IMR-90 (cell line): ENCODE results near the gene SLC6A9. TPM values are rescaled to one million over a fixed set of nuclear protein-coding genes. Genes with fewer than 3 reads are reported as not detected.

Experiments used
- ATAC-seq: fragments of 200-7000 bp; cut with Tn5 transposase; 2 replicates; pipeline ENCODE4 v1.9.1; 2020; ENCODE audit warnings: low read depth, mild to moderate bottlenecking, moderate library complexity
- BruUV-seq: library from RNA; stranded (reverse); fragments of 400-500 nt; replicated peaks from 2 replicates; lab custom pipeline; 2021; lab: Mats Ljungman, UMichigan
- CTCF ChIA-PET: fragments of 300-600 bp; formaldehyde crosslinking; extraction: SDS; loops from one replicate; lab custom pipeline; 2021; ENCODE audit warnings: antibody characterized with exemption; lab: Yijun Ruan, JAX
- POLR2A ChIA-PET: fragments of 300-600 bp; sonication (Branson Sonifier 250); formaldehyde crosslinking; loops from one replicate; lab custom pipeline; 2022; ENCODE audit warnings: antibody characterized with exemption; ENCODE audit not compliant: unreplicated experiment; lab: Charles Lee
- DNase-seq: peaks from one replicate; pipeline ENCODE4 v3.0.0; 2013
- H2AFZ ChIP-seq: replicated peaks from 2 replicates; pipeline ENCODE3; 2013; ENCODE audit warnings: low read length, mild to moderate bottlenecking; ENCODE audit not compliant: poor library complexity
- H2AK5ac ChIP-seq: 2 replicates; pipeline ENCODE4 v1.6.1; 2013; ENCODE audit warnings: low read depth, low read length, inconsistent platforms
- H2AK9ac ChIP-seq: replicated peaks from 2 replicates; pipeline ENCODE3; 2013; ENCODE audit warnings: mild to moderate bottlenecking, low read depth, low read length, moderate library complexity; ENCODE audit not compliant: poor library complexity
- H2BK120ac ChIP-seq: 2 replicates; pipeline ENCODE4 v1.6.1; 2013; ENCODE audit warnings: low read depth, low read length, inconsistent platforms
- H2BK15ac ChIP-seq: 3 replicates; pipeline ENCODE4 v1.6.1; 2013; ENCODE audit warnings: low read depth, low read length, inconsistent platforms
- H2BK20ac ChIP-seq: 2 replicates; pipeline ENCODE4 v1.6.1; 2013; ENCODE audit warnings: low read depth, mild to moderate bottlenecking, inconsistent platforms, low read length, moderate library complexity
- H2BK5ac ChIP-seq: 2 replicates; pipeline ENCODE4 v1.6.1; 2013; ENCODE audit warnings: mild to moderate bottlenecking, low read depth, low read length, inconsistent platforms; ENCODE audit not compliant: poor library complexity, severe bottlenecking
- H3K14ac ChIP-seq: replicated peaks from 2 replicates; pipeline ENCODE4 v1.6.1; 2013; ENCODE audit warnings: low read depth, low read length, inconsistent platforms
- H3K18ac ChIP-seq: 2 replicates; pipeline ENCODE4 v1.6.1; 2013; ENCODE audit warnings: low read depth, low read length, control low read depth
- H3K23ac ChIP-seq: 2 replicates; pipeline ENCODE4 v1.6.1; 2013; ENCODE audit warnings: low read depth, low read length, inconsistent platforms
- H3K27ac ChIP-seq: 2 replicates; pipeline ENCODE4 v1.5.1; 2013; ENCODE audit warnings: mild to moderate bottlenecking, control low read depth, low read length; ENCODE audit not compliant: insufficient read depth
- H3K27me3 ChIP-seq: 2 replicates; pipeline ENCODE4 v1.6.1; 2013; ENCODE audit warnings: low read length; ENCODE audit not compliant: control insufficient read depth, insufficient read depth
- H3K36me3 ChIP-seq: 2 replicates; pipeline ENCODE4 v1.6.1; 2013; ENCODE audit warnings: low read length, mixed read lengths; ENCODE audit not compliant: control insufficient read depth, insufficient read depth
- H3K4ac ChIP-seq: 2 replicates; pipeline ENCODE4 v1.6.1; 2013; ENCODE audit warnings: low read depth, low read length, inconsistent platforms
- H3K4me1 ChIP-seq: 2 replicates; pipeline ENCODE4 v1.6.1; 2013; ENCODE audit warnings: low read length, mixed read lengths; ENCODE audit not compliant: control insufficient read depth, insufficient read depth
- H3K4me2 ChIP-seq: 2 replicates; pipeline ENCODE4 v1.6.1; 2013; ENCODE audit warnings: low read depth, mild to moderate bottlenecking, control low read depth, low read length, moderate library complexity
- H3K4me3 ChIP-seq: 2 replicates; pipeline ENCODE4 v1.5.1; 2013; ENCODE audit warnings: low read depth, mild to moderate bottlenecking, control low read depth, low read length, moderate library complexity; ENCODE audit not compliant: insufficient read depth
- H3K56ac ChIP-seq: 2 replicates; pipeline ENCODE4 v1.6.1; 2013; ENCODE audit warnings: low read length, inconsistent platforms; ENCODE audit not compliant: insufficient read depth; ENCODE audit errors: extremely low read depth
- H3K79me1 ChIP-seq, 2 experiments: 2 replicates each; pipeline ENCODE4 v1.6.1; 2013; ENCODE audit warnings: low read length in 2 of 2, inconsistent platforms in 1 of 2, low read depth in 1 of 2
- H3K9ac ChIP-seq: 2 replicates; pipeline ENCODE4 v1.6.1; 2013; ENCODE audit warnings: low read depth, low read length, control low read depth
- H3K9me1 ChIP-seq: 2 replicates; pipeline ENCODE4 v1.6.1; 2013; ENCODE audit warnings: low read length, inconsistent platforms; ENCODE audit not compliant: insufficient read depth
- H3K9me3 ChIP-seq: 2 replicates; pipeline ENCODE4 v1.6.1; 2013; ENCODE audit warnings: low read length; ENCODE audit not compliant: control insufficient read depth, insufficient read depth
- H4K20me1 ChIP-seq: 2 replicates; pipeline ENCODE4 v1.6.1; 2013; ENCODE audit warnings: low read length, inconsistent platforms; ENCODE audit not compliant: insufficient read depth
- H4K5ac ChIP-seq: 2 replicates; pipeline ENCODE4 v1.6.1; 2013; ENCODE audit warnings: mild to moderate bottlenecking, low read depth, low read length, control low read depth
- H4K8ac ChIP-seq, 2 experiments: 2 replicates each; pipeline ENCODE4 v1.6.1; 2013; ENCODE audit warnings: low read depth in 2 of 2, low read length in 2 of 2, control low read depth in 1 of 2, inconsistent platforms in 1 of 2
- H4K91ac ChIP-seq: 2 replicates; pipeline ENCODE4 v1.6.1; 2013; ENCODE audit warnings: low read depth, low read length, inconsistent platforms; ENCODE audit not compliant: insufficient read depth
- BHLHE40 ChIP-seq: fragments of 150-350 bp; IDR thresholded peaks from 2 replicates; pipeline ENCODE4 v1.6.1; 2016; ENCODE audit warnings: mild to moderate bottlenecking, low read depth, low read length
- CHD1 ChIP-seq: IDR thresholded peaks from 2 replicates; pipeline ENCODE4 v1.6.1; 2012; ENCODE audit warnings: low read depth, low read length, improper control_type of control experiment
- FOS ChIP-seq: fragments of 150-350 bp; IDR thresholded peaks from 2 replicates; pipeline ENCODE4 v1.6.1; 2016; ENCODE audit warnings: low read depth, low read length
- MAFK ChIP-seq: IDR thresholded peaks from 2 replicates; pipeline ENCODE4 v1.6.1; 2012; ENCODE audit warnings: low read depth, low read length, improper control_type of control experiment
- MAZ ChIP-seq: IDR thresholded peaks from 2 replicates; pipeline ENCODE4 v1.6.1; 2012; ENCODE audit warnings: low read depth, mild to moderate bottlenecking, low read length, improper control_type of control experiment, moderate library complexity, borderline replicate concordance
- MXI1 ChIP-seq: IDR thresholded peaks from 2 replicates; pipeline ENCODE4 v1.6.1; 2012; ENCODE audit warnings: low read depth, mild to moderate bottlenecking, low read length, moderate library complexity, borderline replicate concordance
- NFE2L2 ChIP-seq: fragments of 150-350 bp; IDR thresholded peaks from 2 replicates; pipeline ENCODE4 v1.6.1; 2016; ENCODE audit warnings: low read depth, mild to moderate bottlenecking, low read length
- POLR2A ChIP-seq: IDR thresholded peaks from 2 replicates; pipeline ENCODE4 v1.6.1; 2012; ENCODE audit warnings: mild to moderate bottlenecking, low read depth, low read length
- RCOR1 ChIP-seq: IDR thresholded peaks from 2 replicates; pipeline ENCODE4 v1.6.1; 2012; ENCODE audit warnings: mild to moderate bottlenecking, low read length, improper control_type of control experiment; ENCODE audit not compliant: insufficient replicate concordance
- RFX5 ChIP-seq: IDR thresholded peaks from 2 replicates; pipeline ENCODE4 v1.8.0; 2012; ENCODE audit warnings: low read depth, mild to moderate bottlenecking, low read length, moderate library complexity
- SMC3 ChIP-seq: fragments of 150-350 bp; IDR thresholded peaks from 2 replicates; pipeline ENCODE4 v1.6.1; 2016; ENCODE audit warnings: low read depth, mild to moderate bottlenecking, antibody characterized with exemption, low read length, moderate library complexity
- WGBS, 2 experiments: methylation state at CpG; one replicate each; pipeline versions ENCODE4 v1.1.5 to v1.1.7; 2013; ENCODE audit warnings: missing lambda C conversion rate in 2 of 2; ENCODE audit not compliant: insufficient read length in 1 of 2; ENCODE audit errors: extremely low coverage in 2 of 2; 5-methylcytosine and 5-hydroxymethylcytosine counted together
- dilution Hi-C: fragments of 300-500 bp; cut with HindIII; formaldehyde crosslinking; loops from one replicate; pipeline ENCODE4 v1.14.3; 2018; ENCODE audit warnings: low sequenced_read_pairs; ENCODE audit not compliant: unreplicated experiment
- in situ Hi-C: fragments of 300-500 bp; cut with MboI; formaldehyde crosslinking; loops from 3 replicates; pipeline ENCODE4 v1.14.3; 2019; ENCODE audit warnings: low sequenced_read_pairs, inconsistent platforms, mixed read lengths
- intact Hi-C: fragments of 100-400 bp; cut with micrococcal nuclease; formaldehyde crosslinking; loops from 2 replicates; pipeline ENCODE4 v1.10.0; 2022
- polyA plus RNA-seq, 3 experiments: library from polyadenylated mRNA; depleted of rRNA; stranded (reverse); fragments of >200 nt; gene quantifications; 2 replicates each; pipeline ENCODE4 v1.2.3, GENCODE V29; 2012; ENCODE audit warnings: low replicate concordance in 1 of 3
- total RNA-seq: library from RNA; depleted of rRNA; stranded (reverse); fragments of >200 nt; gene quantifications from 2 replicates; pipeline ENCODE4 v1.2.3, GENCODE V29; 2012
- TF ChIP-seq, protein P1 (sequence below): fragments of 150-350 bp; IDR thresholded peaks from 2 replicates; pipeline ENCODE4 v1.6.1; 2016; ENCODE audit warnings: low read depth, mild to moderate bottlenecking, low read length, moderate library complexity, borderline replicate concordance
- TF ChIP-seq, protein P2 (sequence below): fragments of 150-350 bp; IDR thresholded peaks from 2 replicates; pipeline ENCODE4 v1.6.1; 2017; ENCODE audit warnings: mild to moderate bottlenecking, antibody characterized with exemption, low read length, low read depth
- TF ChIP-seq, protein P3 (sequence below): conservative IDR thresholded peaks from 2 replicates; pipeline ENCODE4 v1.5.1; 2012; ENCODE audit warnings: mild to moderate bottlenecking, low read depth, low read length, improper control_type of control experiment

SLC6A9 gene
- total and polyA plus RNA-seq, 2 of the 4 experiments (the other 2 are of a cell fraction): 2.0 to 6.6 TPM

DNA sequence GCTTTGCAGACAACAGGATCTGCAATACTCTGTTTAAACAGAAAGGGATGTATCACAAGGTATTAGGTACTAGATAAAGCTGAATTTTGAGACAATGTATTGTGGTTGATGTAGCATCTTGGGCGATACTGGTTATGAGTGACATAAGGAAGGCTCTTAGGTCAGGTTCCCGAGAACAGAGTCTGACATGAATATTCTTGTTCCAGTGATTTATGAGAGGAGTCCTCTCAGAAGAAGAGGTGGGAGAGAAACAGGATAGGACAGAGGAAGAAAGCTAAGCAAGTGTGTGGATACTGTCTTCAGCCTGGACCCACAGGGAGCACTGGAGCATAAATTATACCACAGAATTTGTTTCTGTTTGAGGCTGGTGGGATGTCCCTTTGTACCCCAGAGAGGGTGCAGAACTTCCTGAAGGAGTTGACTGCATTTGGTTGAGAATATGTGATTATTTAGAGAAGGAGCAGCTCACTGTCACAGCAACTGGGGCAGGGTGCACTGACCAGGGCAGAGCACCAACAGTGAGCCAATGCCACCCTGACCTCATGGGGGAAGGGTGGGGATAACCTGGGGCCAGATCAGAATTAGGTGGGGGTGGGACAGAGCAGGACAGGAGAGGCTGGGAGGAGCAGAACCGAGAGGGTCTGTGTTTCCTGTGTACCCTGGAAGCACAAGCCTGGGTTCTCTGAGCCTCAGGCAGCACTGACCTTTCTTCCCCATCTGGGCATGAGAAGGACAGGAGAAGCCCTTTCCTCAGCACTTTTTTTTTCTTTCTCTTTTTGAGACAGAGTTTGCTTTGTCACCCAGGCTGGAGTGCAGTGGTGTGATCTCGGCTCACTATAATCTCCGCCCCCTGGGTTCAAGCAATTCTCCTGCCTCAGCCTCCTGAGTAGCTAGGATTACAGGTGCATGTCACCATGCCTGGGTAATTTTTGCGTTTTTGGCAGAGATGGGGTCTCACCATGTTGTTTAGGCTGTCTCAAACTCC lies 36.3 kb upstream of the SLC6A9 start:
- no peak overlapping the region for H3K14ac ChIP-seq
- no peak overlapping the region for H2BK5ac ChIP-seq
- DNase-seq (no peak), ATAC-seq (no peak)
- no peak overlapping the region for H3K23ac ChIP-seq
- H2BK15ac ChIP-seq: no peak overlapping the region
- no peaks in the 10 kb centered on the region for H4K20me1 ChIP-seq
- no peak overlapping the region for H2AK5ac ChIP-seq
- POLR2A ChIA-PET: no interaction called here
- no peak overlapping the region for H4K5ac ChIP-seq
- no peaks in the 10 kb centered on the region for H3K79me1 ChIP-seq
- 55% methylated on average over 2 of the region's 6 CpGs; no CpG with 5 or more reads in 1 of the 2 experiments for WGBS, 2 experiments
- H3K9ac ChIP-seq: no peak overlapping the region
- H3K27ac ChIP-seq: no peak overlapping the region
- no peak overlapping the region for H3K4me3 ChIP-seq
- H3K9me3 ChIP-seq: no peaks in the 10 kb centered on the region
- BruUV-seq: no TSS peak
- H2AFZ ChIP-seq: no peak overlapping the region
- H2BK20ac ChIP-seq: no peak overlapping the region
- H3K4me2 ChIP-seq: no peak overlapping the region
- dilution Hi-C loops: no loop called here
- no peak overlapping the region for H4K8ac ChIP-seq
- H3K9me1 ChIP-seq: peaks cover 5% of the 10 kb centered on the region; the same call in 1 of the 2 replicates
- no peak overlapping the region for H3K18ac ChIP-seq
- no peak overlapping the region for H3K4ac ChIP-seq
- CTCF ChIA-PET: interaction anchor here (1.0 kb wide), 1 partner anchor 19 kb away, joined by 4 read pairs; no protein-coding TSS in a partner anchor
- in situ Hi-C loops: no loop called here
- no peak overlapping the region for H2AK9ac ChIP-seq
- no peak overlapping the region for H2BK120ac ChIP-seq
- H3K36me3 ChIP-seq: no peaks in the 10 kb centered on the region
- H4K91ac ChIP-seq: no peak overlapping the region
- intact Hi-C loops: no loop called here
- peaks cover 8% of the 10 kb centered on the region for H3K4me1 ChIP-seq
- no peaks in the 10 kb centered on the region for H3K27me3 ChIP-seq
- no peak overlapping the region for H3K56ac ChIP-seq
- TF ChIP-seq, protein P1, sequence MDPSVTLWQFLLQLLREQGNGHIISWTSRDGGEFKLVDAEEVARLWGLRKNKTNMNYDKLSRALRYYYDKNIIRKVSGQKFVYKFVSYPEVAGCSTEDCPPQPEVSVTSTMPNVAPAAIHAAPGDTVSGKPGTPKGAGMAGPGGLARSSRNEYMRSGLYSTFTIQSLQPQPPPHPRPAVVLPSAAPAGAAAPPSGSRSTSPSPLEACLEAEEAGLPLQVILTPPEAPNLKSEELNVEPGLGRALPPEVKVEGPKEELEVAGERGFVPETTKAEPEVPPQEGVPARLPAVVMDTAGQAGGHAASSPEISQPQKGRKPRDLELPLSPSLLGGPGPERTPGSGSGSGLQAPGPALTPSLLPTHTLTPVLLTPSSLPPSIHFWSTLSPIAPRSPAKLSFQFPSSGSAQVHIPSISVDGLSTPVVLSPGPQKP: no peak
- TF ChIP-seq SMC3 (no peak), CHD1 (no peak), FOS (no peak), RFX5 (no peak), NFE2L2 (no peak), RCOR1 (no peak), POLR2A (no peak), MXI1 (no peak), MAZ (no peak), MAFK (no peak), BHLHE40 (no peak)
- TF ChIP-seq, protein P2, sequence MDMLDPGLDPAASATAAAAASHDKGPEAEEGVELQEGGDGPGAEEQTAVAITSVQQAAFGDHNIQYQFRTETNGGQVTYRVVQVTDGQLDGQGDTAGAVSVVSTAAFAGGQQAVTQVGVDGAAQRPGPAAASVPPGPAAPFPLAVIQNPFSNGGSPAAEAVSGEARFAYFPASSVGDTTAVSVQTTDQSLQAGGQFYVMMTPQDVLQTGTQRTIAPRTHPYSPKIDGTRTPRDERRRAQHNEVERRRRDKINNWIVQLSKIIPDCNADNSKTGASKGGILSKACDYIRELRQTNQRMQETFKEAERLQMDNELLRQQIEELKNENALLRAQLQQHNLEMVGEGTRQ: no peak
- TF ChIP-seq, protein P3, sequence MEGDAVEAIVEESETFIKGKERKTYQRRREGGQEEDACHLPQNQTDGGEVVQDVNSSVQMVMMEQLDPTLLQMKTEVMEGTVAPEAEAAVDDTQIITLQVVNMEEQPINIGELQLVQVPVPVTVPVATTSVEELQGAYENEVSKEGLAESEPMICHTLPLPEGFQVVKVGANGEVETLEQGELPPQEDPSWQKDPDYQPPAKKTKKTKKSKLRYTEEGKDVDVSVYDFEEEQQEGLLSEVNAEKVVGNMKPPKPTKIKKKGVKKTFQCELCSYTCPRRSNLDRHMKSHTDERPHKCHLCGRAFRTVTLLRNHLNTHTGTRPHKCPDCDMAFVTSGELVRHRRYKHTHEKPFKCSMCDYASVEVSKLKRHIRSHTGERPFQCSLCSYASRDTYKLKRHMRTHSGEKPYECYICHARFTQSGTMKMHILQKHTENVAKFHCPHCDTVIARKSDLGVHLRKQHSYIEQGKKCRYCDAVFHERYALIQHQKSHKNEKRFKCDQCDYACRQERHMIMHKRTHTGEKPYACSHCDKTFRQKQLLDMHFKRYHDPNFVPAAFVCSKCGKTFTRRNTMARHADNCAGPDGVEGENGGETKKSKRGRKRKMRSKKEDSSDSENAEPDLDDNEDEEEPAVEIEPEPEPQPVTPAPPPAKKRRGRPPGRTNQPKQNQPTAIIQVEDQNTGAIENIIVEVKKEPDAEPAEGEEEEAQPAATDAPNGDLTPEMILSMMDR: no peak
